ENCODE measurements around the gene DSE. TPM values are rescaled to one million over a fixed set of nuclear protein-coding genes. Genes with fewer than 3 reads are reported as not detected.
A peak's percentile ranks its signal among the peaks of the same experiment; 100 is the strongest.

Gene DSE
- total and polyA plus RNA-seq, 2 donors (not counting 1 experiment from before 2014, with no cell fraction given) = 71.0 to 89.2 TPM

DNA sequence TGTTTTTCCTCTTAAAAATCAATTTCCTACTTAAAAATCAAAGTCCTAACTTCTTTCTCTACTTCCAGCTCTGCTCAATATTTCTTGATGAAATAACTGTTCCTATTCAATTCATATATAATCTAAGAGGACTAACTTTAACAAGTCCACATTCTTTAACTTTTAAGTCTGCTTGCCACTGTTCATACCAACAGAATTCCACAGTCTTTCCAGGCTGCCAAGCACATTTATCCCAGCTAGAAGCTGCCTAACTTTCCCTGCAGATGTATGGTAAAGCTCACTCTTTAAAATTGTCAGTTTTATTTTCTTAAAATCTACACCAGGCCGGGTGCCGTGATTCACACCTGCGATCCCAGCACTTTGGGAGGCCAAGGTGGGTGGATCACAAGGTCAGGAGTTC lies 102.0 kb downstream of the DSE start:
- Histone ChIP-seq H3K79me2 (ENCODE audit: control insufficient read depth, insufficient read depth, low read length) (no peaks in the 10 kb centered on the region), H3K4me3 (replicated peaks in 1 of 4; ENCODE audit: control extremely low read depth in 1 of 4, insufficient read depth in 1 of 4, low read depth in 3 of 4, low read length in 4 of 4) (no peak overlapping the region), H4K20me1 (ENCODE audit: control insufficient read depth, extremely low read depth, insufficient read depth, low read length) (no peaks in the 10 kb centered on the region), H3K4me2 (ENCODE audit: extremely low read depth, insufficient read depth, low read length) (no peak overlapping the region), H3K36me3 (ENCODE audit: control insufficient read depth, insufficient read depth, low read length) (no peaks in the 10 kb centered on the region), H3K9ac (ENCODE audit: insufficient read depth, low read length) (no peak overlapping the region), H3K4me1 (ENCODE audit: control insufficient read depth, extremely low read depth, insufficient read depth, low read length) (no peaks in the 10 kb centered on the region), H2AFZ (ENCODE audit: low read length) (no peak overlapping the region), H3K27me3 (ENCODE audit: control insufficient read depth, insufficient read depth, low read length) (no peaks in the 10 kb centered on the region), H3K27ac (ENCODE audit: insufficient read depth, low read length) (no peak overlapping the region), H3K9me3 (ENCODE audit: control insufficient read depth, insufficient read depth, low read depth, low read length) (no peaks in the 10 kb centered on the region)
- TF ChIP-seq, protein P1, sequence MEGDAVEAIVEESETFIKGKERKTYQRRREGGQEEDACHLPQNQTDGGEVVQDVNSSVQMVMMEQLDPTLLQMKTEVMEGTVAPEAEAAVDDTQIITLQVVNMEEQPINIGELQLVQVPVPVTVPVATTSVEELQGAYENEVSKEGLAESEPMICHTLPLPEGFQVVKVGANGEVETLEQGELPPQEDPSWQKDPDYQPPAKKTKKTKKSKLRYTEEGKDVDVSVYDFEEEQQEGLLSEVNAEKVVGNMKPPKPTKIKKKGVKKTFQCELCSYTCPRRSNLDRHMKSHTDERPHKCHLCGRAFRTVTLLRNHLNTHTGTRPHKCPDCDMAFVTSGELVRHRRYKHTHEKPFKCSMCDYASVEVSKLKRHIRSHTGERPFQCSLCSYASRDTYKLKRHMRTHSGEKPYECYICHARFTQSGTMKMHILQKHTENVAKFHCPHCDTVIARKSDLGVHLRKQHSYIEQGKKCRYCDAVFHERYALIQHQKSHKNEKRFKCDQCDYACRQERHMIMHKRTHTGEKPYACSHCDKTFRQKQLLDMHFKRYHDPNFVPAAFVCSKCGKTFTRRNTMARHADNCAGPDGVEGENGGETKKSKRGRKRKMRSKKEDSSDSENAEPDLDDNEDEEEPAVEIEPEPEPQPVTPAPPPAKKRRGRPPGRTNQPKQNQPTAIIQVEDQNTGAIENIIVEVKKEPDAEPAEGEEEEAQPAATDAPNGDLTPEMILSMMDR (conservative IDR thresholded peaks at IDR 0.05 in 1 of 2, IDR thresholded peaks at IDR 0.05 in 1 of 2; ENCODE audit: low read depth in 1 of 2, low read length in 2 of 2) = no peak
- TF ChIP-seq EZH2 (IDR thresholded peaks at IDR 0.05; ENCODE audit: low read length, missing control alignments) = no peak
- no peak for DNase-seq (ENCODE audit: low read depth in 2 of 2)

DNA sequence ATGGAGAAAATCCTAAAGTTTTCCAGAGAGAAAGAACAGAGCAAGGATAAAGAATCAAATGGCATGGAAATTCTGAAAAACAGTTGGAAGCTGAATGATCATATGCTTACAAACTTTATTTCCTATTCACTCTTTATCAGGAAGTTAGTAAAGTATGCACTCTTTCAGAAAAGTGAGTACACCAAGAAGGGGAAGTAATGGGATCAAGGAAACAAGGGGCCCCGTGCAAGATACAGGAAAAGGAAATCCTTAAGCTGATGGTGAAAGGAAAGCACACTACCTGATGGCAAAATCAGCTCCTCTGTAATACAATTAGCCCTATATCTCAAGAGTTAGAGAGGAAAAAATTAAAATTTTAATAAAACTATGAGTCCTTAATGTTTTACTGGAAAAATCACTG lies 104.4 kb downstream of the DSE start:
- Histone ChIP-seq H3K27me3 (ENCODE audit: control insufficient read depth, insufficient read depth, low read length) (no peaks in the 10 kb centered on the region), H3K4me3 (replicated peaks in 1 of 4; ENCODE audit: control extremely low read depth in 1 of 4, insufficient read depth in 1 of 4, low read depth in 3 of 4, low read length in 4 of 4) (no peak overlapping the region), H3K79me2 (ENCODE audit: control insufficient read depth, insufficient read depth, low read length) (no peaks in the 10 kb centered on the region), H3K9me3 (ENCODE audit: control insufficient read depth, insufficient read depth, low read depth, low read length) (no peaks in the 10 kb centered on the region), H3K9ac (ENCODE audit: insufficient read depth, low read length) (no peak overlapping the region), H3K27ac (ENCODE audit: insufficient read depth, low read length) (no peak overlapping the region), H3K4me1 (ENCODE audit: control insufficient read depth, extremely low read depth, insufficient read depth, low read length) (no peaks in the 10 kb centered on the region), H3K4me2 (ENCODE audit: extremely low read depth, insufficient read depth, low read length) (no peak overlapping the region), H4K20me1 (ENCODE audit: control insufficient read depth, extremely low read depth, insufficient read depth, low read length) (no peaks in the 10 kb centered on the region), H3K36me3 (ENCODE audit: control insufficient read depth, insufficient read depth, low read length) (no peaks in the 10 kb centered on the region), H2AFZ (ENCODE audit: low read length) (no peak overlapping the region)
- no peak for TF ChIP-seq EZH2 (IDR thresholded peaks at IDR 0.05; ENCODE audit: low read length, missing control alignments)
- TF ChIP-seq, protein P1 (conservative IDR thresholded peaks at IDR 0.05 in 1 of 2, IDR thresholded peaks at IDR 0.05 in 1 of 2; ENCODE audit: low read depth in 1 of 2, low read length in 2 of 2) = no peak
- DNase-seq (ENCODE audit: low read depth in 2 of 2) = no peak

DNA sequence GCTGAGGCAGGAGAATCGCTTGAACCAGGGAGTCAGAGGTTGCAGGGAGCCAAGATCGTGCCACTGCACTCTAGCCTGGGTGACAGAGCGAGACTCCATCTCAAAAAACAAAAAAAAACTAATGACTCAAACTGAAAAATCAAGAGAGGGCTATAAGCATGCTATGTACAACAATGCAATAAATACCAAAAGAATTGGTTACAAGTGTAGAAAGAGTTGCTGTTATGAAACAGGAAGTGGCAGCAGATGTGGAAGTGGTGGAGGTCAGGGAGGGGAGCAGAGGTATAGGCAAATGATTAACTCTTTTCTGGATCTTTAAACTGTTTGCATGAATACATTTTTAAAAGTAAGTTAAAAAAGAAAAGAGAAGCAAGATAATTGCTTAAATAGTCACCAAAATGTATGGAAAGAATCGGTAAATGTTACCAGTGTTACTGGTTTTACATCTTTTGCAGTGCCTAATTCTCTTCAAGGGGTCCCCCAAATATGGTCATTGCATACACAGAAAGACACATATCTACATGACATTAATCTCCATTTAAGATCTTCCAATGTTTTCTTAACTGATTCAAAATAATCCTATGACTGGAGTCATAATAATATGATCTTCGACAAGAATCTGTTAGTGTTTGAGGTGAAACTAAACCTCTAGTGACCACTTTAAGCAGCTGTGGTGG lies 105.4 kb downstream of the DSE start:
- Histone ChIP-seq H2AFZ (ENCODE audit: low read length) (no peak overlapping the region), H3K4me1 (ENCODE audit: control insufficient read depth, extremely low read depth, insufficient read depth, low read length) (no peaks in the 10 kb centered on the region), H3K79me2 (ENCODE audit: control insufficient read depth, insufficient read depth, low read length) (no peaks in the 10 kb centered on the region), H4K20me1 (ENCODE audit: control insufficient read depth, extremely low read depth, insufficient read depth, low read length) (no peaks in the 10 kb centered on the region), H3K9me3 (ENCODE audit: control insufficient read depth, insufficient read depth, low read depth, low read length) (no peaks in the 10 kb centered on the region), H3K9ac (ENCODE audit: insufficient read depth, low read length) (no peak overlapping the region), H3K4me3 (replicated peaks in 1 of 4; ENCODE audit: control extremely low read depth in 1 of 4, insufficient read depth in 1 of 4, low read depth in 3 of 4, low read length in 4 of 4) (no peak overlapping the region), H3K4me2 (ENCODE audit: extremely low read depth, insufficient read depth, low read length) (no peak overlapping the region), H3K27me3 (ENCODE audit: control insufficient read depth, insufficient read depth, low read length) (no peaks in the 10 kb centered on the region), H3K36me3 (ENCODE audit: control insufficient read depth, insufficient read depth, low read length) (no peaks in the 10 kb centered on the region), H3K27ac (ENCODE audit: insufficient read depth, low read length) (no peak overlapping the region)
- DNase-seq (ENCODE audit: low read depth in 2 of 2) = peak in 1 of 2 donors; percentile 5
- TF ChIP-seq EZH2 (IDR thresholded peaks at IDR 0.05; ENCODE audit: low read length, missing control alignments) = no peak
- TF ChIP-seq, protein P1 (conservative IDR thresholded peaks at IDR 0.05 in 1 of 2, IDR thresholded peaks at IDR 0.05 in 1 of 2; ENCODE audit: low read depth in 1 of 2, low read length in 2 of 2) = no peak
